ENCODE data around the gene ZBED6.

Gene ZBED6

GRCh38 chr1:203842559-203842876, 47.1 kb downstream of the ZBED6 start:
- no peak for DNase-seq

- DNase-seq = no peak
These were observed 48.0 kb downstream of the ZBED6 start for GRCh38 chr1:203843435-203843834.
